Epithelial cell of esophagus (primary cell): Measurements from ENCODE around the gene SPPL2B.

Source experiments
- DNase-seq: peaks from one replicate; pipeline ENCODE4 v3.0.0; 2010; ENCODE audit warnings: low read depth
- H3K4me3 ChIP-seq: 2 replicates; pipeline ENCODE4 v1.5.1; 2011; ENCODE audit warnings: mild to moderate bottlenecking, low read length, control low read depth
- TF ChIP-seq, protein P1 (sequence below): IDR thresholded peaks from 2 replicates; pipeline ENCODE4 v1.5.1; 2011; ENCODE audit warnings: low read depth, mild to moderate bottlenecking, low read length, control low read depth, inconsistent platforms; ENCODE audit not compliant: insufficient read depth; ENCODE audit errors: missing control alignments

SPPL2B gene

DNA sequence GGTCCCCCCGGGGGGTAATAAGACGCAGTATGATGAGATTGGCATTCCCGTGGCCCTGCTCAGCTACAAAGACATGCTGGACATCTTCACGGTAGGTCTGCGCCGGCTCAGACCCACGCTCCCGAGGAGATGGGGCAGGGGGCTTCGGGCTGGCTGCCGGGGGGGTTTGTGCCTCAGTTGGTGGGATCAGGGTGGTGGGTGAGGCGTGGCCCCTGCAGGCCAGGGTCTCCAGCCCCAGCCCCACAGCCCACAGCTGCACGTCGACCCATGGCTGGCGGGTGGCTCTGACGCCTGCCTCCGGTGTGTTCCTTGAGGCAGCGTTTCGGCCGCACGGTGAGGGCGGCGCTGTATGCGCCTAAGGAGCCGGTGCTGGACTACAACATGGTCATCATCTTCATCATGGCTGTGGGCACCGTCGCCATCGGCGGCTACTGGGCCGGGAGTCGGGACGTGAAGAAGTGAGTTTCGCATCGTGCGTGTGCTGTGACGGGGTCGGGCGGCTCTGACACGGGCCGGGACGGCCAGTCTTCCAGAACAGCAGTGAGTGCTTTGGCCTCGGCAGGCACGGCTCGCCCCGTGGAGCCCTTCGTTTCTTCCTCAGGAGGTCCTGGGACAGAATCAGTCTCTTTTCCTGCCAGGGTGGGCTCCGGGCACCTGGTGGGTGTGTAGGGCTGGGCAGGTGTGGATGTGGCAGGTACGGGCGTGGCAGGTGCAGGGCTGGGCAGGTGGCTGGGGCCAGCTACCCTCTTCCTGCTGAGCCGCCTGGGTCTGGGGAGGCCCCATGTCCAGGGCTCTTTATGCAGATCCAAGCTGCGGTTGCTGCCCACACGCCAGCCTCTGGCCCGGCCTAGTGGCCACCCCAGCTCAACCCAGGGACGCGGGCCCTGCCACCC is 10.5 kb downstream of the SPPL2B start:
- H3K4me3 ChIP-seq: no peak overlapping the region
- TF ChIP-seq, protein P1, sequence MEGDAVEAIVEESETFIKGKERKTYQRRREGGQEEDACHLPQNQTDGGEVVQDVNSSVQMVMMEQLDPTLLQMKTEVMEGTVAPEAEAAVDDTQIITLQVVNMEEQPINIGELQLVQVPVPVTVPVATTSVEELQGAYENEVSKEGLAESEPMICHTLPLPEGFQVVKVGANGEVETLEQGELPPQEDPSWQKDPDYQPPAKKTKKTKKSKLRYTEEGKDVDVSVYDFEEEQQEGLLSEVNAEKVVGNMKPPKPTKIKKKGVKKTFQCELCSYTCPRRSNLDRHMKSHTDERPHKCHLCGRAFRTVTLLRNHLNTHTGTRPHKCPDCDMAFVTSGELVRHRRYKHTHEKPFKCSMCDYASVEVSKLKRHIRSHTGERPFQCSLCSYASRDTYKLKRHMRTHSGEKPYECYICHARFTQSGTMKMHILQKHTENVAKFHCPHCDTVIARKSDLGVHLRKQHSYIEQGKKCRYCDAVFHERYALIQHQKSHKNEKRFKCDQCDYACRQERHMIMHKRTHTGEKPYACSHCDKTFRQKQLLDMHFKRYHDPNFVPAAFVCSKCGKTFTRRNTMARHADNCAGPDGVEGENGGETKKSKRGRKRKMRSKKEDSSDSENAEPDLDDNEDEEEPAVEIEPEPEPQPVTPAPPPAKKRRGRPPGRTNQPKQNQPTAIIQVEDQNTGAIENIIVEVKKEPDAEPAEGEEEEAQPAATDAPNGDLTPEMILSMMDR: no peak
- DNase-seq: no peak

DNA sequence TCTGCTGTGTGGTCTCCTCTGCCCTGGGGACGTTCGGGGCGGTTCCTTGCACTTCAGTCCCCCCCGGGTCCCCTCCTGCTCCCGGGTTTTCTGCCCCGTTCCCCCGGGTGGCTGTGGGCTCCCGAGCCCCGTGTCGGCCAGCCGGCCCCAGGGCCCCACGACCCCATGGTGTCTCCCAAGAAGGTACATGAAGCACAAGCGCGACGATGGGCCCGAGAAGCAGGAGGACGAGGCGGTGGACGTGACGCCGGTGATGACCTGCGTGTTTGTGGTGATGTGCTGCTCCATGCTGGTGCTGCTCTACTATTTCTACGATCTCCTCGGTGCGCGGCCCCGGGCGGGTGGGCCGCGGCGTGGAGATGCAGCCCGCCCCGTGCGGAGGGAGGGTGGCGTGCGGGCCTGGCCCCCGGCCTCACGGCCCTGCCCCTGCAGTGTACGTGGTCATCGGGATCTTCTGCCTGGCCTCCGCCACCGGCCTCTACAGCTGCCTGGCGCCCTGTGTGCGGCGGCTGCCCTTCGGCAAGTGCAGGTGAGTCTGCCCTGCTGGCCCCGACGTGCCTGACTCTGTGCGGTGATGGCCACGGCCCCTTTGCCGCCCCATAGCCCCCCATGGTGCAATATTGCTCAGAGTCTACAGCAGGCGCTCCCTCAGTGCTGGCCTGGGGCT is 11.3 kb downstream of the SPPL2B start:
- TF ChIP-seq, protein P1: no peak
- no peak overlapping the region for H3K4me3 ChIP-seq
- no peak for DNase-seq

DNA sequence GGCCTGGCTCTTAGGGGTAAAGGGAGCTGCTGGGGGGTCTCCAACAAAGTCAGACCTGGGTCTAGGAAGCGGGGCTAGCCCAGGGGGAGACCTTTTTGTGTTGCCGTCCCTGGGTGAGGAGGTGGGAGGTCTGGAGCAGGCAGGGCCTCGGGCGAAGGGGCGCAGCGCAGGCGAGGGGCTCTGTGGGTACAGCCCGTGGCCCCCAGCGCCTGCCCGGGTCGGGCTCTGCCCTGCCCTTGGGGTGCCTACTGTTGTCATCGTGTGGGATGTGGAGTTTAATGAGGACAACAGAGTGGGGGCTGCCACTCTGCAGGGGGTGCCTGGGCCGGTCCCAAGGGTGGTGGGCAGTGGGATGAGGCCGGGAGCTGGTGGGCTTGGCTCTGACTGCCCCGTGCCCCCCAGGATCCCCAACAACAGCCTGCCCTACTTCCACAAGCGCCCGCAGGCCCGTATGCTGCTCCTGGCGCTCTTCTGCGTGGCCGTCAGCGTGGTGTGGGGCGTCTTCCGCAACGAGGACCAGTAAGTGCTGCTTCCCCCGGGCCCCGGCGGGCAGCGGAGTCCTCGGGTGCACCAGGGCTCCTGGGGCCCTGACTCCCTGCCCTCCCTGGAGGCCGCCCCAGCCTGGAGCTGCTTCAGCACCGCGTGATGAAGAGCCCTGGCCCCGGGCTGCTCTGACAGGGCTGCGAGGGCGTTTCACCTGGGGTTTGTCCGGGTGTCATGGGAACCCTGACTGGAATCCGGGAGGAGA is 12.2 kb downstream of the SPPL2B start:
- no peak for DNase-seq
- TF ChIP-seq, protein P1: no peak
- no peak overlapping the region for H3K4me3 ChIP-seq

DNA sequence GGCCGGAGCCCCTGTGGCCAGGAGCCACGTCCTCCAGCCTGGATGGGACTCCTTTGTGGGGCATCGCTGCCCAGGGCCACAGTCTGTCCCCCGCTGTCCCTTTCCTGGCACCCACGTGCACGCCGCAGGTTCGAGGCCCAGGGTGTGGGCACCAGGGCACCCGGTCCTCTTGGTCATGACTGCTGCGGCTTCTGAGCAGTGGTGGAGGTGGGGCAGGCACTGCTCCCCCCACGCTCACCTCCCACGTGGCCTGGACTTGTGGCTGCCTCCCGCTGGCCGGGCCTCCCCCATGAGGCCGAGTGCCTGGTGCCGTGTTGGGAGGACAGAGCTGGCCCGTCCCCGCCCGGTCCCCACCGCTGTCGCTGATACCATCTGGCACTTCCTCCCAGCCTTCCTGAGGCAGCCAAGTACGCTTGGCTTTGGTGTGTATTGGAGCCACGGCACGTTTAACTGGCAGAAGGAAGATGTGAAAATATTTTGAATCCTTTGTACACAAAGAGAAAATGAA is 12.8 kb downstream of the SPPL2B start:
- TF ChIP-seq, protein P1: no peak
- no peak for DNase-seq
- no peak overlapping the region for H3K4me3 ChIP-seq

DNA sequence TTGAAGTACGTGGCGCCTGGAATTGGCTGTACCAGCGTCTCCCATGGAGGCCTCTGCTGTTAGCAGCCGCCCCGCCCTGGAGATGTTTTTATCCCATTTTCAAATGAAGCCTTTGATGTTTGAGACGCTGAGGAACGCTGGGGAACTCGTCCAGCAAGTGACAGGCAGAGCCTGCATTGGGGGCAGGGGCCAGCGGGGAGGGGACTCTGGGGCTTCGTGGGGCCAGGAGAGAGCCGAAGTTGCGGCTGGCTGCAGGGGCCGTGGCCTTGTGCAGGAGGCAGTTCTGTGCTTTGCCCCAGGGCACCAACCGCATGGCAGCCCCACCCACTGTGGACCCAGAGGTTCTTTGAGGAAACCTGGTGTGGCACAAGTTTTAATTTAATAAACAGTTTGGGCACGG is 13.5 kb downstream of the SPPL2B start:
- TF ChIP-seq, protein P1: no peak
- DNase-seq: no peak
- H3K4me3 ChIP-seq: no peak overlapping the region

DNA sequence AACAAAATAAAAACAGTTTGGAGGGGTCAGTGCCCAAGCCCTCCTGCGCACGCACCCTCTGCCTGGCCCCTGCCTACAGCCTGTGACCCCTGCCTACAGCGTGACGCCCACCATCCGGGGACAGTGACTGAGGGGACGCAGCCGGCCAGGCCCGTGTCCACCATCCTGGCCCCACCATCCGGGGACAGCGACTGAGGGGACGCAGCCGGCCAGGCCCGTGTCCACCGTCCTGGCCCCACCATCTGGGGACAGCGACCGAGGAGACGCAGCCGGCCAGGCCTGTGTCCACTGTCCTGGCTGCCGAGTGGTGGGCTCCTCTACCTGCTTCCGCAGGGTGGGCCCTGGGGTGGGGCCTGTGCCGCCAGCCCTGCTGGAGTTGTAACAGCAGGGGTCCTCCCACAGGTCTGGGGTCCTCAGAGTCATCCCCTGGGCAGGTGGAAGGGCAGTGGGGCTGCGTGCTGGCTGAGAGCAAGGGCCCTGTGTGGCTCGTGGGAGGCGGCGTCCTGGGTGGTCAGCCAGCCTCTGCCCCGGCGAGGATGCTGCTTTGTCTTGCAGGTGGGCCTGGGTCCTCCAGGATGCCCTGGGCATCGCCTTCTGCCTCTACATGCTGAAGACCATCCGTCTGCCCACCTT is 14.3 kb downstream of the SPPL2B start:
- DNase-seq: no peak
- TF ChIP-seq, protein P1: no peak

More for the DNA sequence above, 14.3 kb downstream of the SPPL2B start:
- H3K4me3 ChIP-seq: no peak overlapping the region
